RWPE2 (cell line): Measurements from ENCODE around the gene DGCR8.

Source experiments
- ATAC-seq: fragments of 200-7000 bp; cut with Tn5 transposase; 3 replicates; pipeline ENCODE4 v1.9.1; 2021; ENCODE audit warnings: low read depth
- DNase-seq: peaks from one replicate; pipeline ENCODE4 v3.0.0-alpha.2; 2020; ENCODE audit warnings: low spot score
- H3K27ac ChIP-seq: fragments of 450-650 bp; 2 replicates; pipeline ENCODE4 v1.5.1; 2017; ENCODE audit warnings: mild to moderate bottlenecking; ENCODE audit not compliant: poor library complexity, severe bottlenecking
- H3K27me3 ChIP-seq: fragments of 250-450 bp; sonication (Bioruptor Pico); 2 replicates; pipeline ENCODE4 v1.5.1; 2021; ENCODE audit warnings: mild to moderate bottlenecking, moderate library complexity; ENCODE audit not compliant: insufficient read depth, poor library complexity, severe bottlenecking
- H3K36me3 ChIP-seq: fragments of 250-450 bp; sonication (Bioruptor Pico); 2 replicates; pipeline ENCODE4 v1.5.1; 2020; ENCODE audit warnings: low read depth, mild to moderate bottlenecking, moderate library complexity
- H3K4me1 ChIP-seq: fragments of 250-450 bp; sonication (Bioruptor Pico); 2 replicates; pipeline ENCODE4 v1.5.1; 2021; ENCODE audit warnings: mild to moderate bottlenecking, moderate library complexity; ENCODE audit not compliant: insufficient read depth, poor library complexity, severe bottlenecking
- H3K4me3 ChIP-seq: fragments of 250-450 bp; sonication (Bioruptor Pico); 2 replicates; pipeline ENCODE4 v1.5.1; 2021; ENCODE audit warnings: mild to moderate bottlenecking, moderate library complexity; ENCODE audit not compliant: severe bottlenecking
- H3K9me3 ChIP-seq: fragments of 250-450 bp; sonication (Bioruptor Pico); 2 replicates; pipeline ENCODE4 v1.5.1; 2021; ENCODE audit warnings: mild to moderate bottlenecking, moderate library complexity; ENCODE audit not compliant: severe bottlenecking
- TF ChIP-seq, protein P1 (sequence below): fragments of 450-650 bp; IDR thresholded peaks from one replicate; pipeline ENCODE4 v1.5.1; 2017; ENCODE audit warnings: mild to moderate bottlenecking, moderate library complexity; ENCODE audit not compliant: poor library complexity, severe bottlenecking

DGCR8 gene

DNA sequence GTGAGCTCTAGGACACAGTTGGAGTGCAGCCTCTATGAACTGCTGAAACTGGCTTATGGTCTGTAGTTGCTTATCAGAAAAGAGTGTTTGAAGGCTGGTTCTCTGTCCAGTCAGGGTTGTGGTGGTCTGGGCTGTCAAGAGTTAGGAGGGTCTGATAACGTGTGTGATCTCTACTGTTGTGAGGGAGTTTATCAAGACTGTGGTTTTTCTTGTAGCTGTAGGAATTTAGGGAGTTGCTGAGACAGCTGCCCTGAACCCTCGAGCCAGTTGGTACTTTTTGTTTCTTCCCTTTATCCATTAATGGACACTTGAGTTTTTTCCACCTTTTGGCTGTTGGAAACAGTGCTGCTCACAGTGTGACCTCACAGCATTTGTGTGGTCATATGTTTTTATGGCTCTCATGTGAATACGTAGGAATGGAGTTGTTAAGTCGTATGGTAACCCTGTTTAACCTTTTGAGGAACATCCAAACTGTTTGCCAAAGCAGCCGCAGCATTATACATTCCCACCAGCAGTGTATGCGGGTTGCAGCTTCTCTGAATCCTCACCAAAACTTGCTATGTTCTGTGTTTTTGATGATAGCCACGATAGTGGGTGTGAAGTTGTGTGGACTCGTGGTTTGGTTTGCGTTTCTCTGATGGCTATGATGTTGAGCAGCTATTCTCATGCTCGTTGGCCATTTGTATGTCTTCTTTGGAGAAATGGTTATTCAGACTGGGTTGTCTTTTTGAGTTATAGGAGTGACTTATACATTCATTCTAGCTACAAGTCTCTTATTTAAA is 20.9 kb upstream of the DGCR8 start:
- H3K4me3 ChIP-seq, result no peak overlapping the region
- peaks cover 20% of the 10 kb centered on the region for H3K4me1 ChIP-seq
- H3K27ac ChIP-seq, result no peak overlapping the region
- H3K27me3 ChIP-seq, result no peaks in the 10 kb centered on the region
- no peaks in the 10 kb centered on the region for H3K36me3 ChIP-seq
- no peaks in the 10 kb centered on the region for H3K9me3 ChIP-seq
- DNase-seq (no peak), ATAC-seq (no peak)
- TF ChIP-seq, protein P1, sequence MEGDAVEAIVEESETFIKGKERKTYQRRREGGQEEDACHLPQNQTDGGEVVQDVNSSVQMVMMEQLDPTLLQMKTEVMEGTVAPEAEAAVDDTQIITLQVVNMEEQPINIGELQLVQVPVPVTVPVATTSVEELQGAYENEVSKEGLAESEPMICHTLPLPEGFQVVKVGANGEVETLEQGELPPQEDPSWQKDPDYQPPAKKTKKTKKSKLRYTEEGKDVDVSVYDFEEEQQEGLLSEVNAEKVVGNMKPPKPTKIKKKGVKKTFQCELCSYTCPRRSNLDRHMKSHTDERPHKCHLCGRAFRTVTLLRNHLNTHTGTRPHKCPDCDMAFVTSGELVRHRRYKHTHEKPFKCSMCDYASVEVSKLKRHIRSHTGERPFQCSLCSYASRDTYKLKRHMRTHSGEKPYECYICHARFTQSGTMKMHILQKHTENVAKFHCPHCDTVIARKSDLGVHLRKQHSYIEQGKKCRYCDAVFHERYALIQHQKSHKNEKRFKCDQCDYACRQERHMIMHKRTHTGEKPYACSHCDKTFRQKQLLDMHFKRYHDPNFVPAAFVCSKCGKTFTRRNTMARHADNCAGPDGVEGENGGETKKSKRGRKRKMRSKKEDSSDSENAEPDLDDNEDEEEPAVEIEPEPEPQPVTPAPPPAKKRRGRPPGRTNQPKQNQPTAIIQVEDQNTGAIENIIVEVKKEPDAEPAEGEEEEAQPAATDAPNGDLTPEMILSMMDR, result no peak

DNA sequence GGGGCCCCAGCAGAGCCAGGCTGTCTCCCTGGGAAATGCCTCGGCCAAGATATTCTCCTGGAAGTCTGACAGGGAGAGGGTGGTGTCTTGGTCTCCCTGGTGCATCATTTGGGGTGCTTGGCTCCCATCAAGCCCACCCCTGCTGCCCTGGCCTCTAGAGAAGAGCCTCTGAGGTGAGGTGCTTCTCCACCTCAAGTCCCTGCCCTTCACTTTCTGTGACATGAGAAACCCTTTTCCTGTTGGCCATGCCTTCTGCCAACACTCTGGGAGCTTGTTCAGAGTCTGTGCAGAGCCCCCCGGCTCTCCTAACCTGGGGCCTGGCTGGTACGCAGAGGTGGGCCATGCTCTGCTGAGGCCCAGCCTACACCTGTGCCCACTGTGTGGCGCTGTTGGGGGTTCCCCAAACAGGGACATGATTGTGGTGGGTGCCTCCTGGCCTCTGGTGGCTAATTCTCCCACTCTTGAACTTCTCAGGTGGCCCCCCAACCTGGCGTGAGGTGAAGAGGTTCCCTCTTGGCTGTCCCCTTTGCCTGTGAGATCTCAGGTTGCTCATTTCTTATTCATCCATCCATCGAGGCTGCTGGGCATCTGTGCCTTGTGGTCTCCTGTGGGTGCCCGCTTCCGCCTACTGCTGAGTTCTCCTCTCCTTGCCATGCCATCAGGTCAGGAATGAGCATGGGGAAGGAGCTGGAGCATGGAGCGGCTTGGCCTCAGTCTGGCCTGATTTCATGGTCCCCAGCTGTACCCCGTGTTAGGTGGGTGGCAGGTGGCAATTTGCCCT is 19.2 kb upstream of the DGCR8 start:
- Histone ChIP-seq H3K36me3 (no peaks in the 10 kb centered on the region), H3K9me3 (no peaks in the 10 kb centered on the region), H3K4me3 (no peak overlapping the region), H3K27me3 (no peaks in the 10 kb centered on the region), H3K27ac (peak overlapping the region; percentile 53), H3K4me1 (peaks cover 20% of the 10 kb centered on the region)
- TF ChIP-seq, protein P1, result no peak
- DNase-seq, result no peak
- ATAC-seq, result no peak

DNA sequence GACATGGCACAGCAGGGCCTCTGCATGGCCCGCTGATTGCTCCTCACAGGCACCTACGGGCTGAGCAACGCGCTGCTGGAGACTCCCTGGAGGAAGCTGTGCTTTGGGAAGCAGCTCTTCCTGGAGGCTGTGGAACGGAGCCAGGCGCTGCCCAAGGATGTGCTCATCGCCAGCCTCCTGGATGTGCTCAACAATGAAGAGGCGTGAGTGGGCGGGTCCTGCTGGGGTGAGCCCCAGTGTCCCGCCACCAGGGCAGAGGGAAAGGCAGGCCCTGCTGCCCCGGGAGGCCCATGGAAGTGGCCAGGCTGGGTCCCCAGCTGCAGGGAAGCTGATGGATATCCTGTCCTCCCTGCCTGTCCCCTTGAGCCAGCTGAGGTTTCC is 18.6 kb upstream of the DGCR8 start:
- Histone ChIP-seq H3K27me3 (no peaks in the 10 kb centered on the region), H3K4me1 (peaks cover 20% of the 10 kb centered on the region), H3K36me3 (no peaks in the 10 kb centered on the region), H3K27ac (peak overlapping the region; percentile 53), H3K4me3 (no peak overlapping the region), H3K9me3 (no peaks in the 10 kb centered on the region)
- ATAC-seq (peak; percentile 82), DNase-seq (peak; percentile 94)
- TF ChIP-seq, protein P1, result no peak

DNA sequence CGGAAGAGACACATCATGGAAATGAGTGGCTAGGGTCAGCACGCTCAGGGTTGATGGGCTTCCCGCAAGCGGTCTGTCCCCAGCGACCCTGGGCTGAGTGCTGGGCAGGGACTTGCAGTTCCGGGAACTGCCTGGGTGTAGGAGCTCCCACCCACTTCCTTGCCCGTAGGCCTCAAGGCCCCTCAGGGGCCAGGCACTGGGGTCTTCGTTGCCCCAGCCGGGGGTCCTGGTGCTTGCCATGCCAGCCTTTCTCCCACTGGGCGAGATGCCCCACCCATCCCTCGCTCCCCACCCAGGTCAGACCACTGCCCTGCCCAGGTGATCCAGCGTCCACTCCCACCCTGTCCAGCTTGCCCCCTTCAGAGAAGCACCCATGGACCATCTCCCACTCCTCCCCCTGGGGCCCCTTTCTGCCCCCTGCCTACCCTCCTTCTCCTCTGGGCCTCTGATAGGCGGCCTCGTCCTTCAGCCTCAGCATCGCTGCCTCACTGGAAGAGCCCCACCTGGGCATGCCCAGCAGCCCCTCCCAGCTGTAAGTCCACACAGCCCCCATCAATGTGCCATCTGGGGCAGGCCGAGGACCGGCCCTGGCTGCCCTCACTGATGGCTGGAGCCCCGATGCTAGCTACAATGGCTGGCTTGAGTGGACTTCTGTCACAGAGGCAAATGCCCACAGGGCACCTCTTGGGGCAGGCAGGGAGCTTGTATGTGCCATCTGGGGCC is 17.8 kb upstream of the DGCR8 start:
- peaks cover 20% of the 10 kb centered on the region for H3K4me1 ChIP-seq
- peak overlapping the region; percentile 53 for H3K27ac ChIP-seq
- no peaks in the 10 kb centered on the region for H3K36me3 ChIP-seq
- no peaks in the 10 kb centered on the region for H3K9me3 ChIP-seq
- DNase-seq (no peak), ATAC-seq (peak; percentile 7; the same call in 2 of the 3 replicates)
- TF ChIP-seq, protein P1, result no peak
- H3K4me3 ChIP-seq, result no peak overlapping the region
- H3K27me3 ChIP-seq, result no peaks in the 10 kb centered on the region
